Neuron (in vitro differentiated cells): Measurements from ENCODE around the gene XNDC1N.

Experiments used
- H2AFZ ChIP-seq: one replicate; pipeline ENCODE4 v1.6.1; 2013; ENCODE audit warnings: low read depth, mild to moderate bottlenecking, inconsistent platforms, low read length, moderate library complexity
- H3K27me3 ChIP-seq: one replicate; pipeline ENCODE4 v1.6.1; 2013; ENCODE audit warnings: low read length; ENCODE audit not compliant: insufficient read depth
- H3K36me3 ChIP-seq: one replicate; pipeline ENCODE4 v1.6.1; 2013; ENCODE audit warnings: low read length; ENCODE audit not compliant: insufficient read depth
- H3K4me1 ChIP-seq: one replicate; pipeline ENCODE4 v1.6.1; 2013; ENCODE audit warnings: low read length; ENCODE audit not compliant: insufficient read depth
- H3K4me3 ChIP-seq: 2 replicates; pipeline ENCODE4 v1.5.1; 2013; ENCODE audit warnings: mild to moderate bottlenecking, low read length, moderate library complexity
- H3K9me3 ChIP-seq: one replicate; pipeline ENCODE4 v1.6.1; 2013; ENCODE audit warnings: low read length

Gene XNDC1N

DNA sequence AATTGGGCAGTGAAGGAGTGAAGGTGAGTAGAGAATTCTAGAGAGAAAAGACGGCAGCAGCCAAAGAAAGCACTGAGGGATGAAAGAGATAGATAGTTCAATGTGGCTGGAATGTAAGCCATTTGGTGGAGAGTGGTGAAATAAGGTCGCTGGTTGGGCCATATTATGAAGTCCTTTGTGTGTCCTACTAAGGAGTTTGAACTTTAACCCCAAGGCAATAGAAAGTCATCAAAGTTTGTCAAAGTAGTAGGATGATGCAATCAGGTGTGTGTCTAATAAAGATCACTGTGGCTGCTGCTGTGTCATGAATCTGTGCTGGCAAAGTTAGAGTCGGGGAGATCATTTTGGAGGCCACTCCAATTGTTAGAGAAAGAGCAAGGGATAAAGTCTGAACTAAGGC, 19.1 kb upstream of the XNDC1N start:
- Histone ChIP-seq H3K36me3 (peaks cover 3% of the 10 kb centered on the region), H3K9me3 (no peaks in the 10 kb centered on the region), H2AFZ (no peak overlapping the region), H3K4me3 (no peak overlapping the region), H3K4me1 (no peaks in the 10 kb centered on the region), H3K27me3 (no peaks in the 10 kb centered on the region)

DNA sequence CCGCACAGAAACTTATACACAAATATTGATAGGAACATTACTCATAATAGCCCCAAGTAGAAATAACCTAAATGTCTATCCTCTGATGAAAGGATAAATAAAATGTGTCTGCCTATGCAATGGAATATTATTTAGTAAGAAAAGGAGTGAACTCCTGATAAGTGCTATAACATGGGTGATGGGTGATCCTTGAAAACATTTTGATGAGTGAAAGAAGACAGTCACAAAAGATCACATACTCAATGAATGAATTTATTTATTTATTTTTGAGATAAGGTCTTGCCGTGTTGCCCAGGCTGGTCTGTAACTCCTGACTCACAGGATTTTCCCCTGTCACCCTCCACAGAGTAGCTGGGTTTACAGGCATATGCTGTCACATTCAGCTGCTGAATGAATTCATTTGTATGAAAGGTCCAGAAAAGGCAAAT, 17.8 kb upstream of the XNDC1N start:
- Histone ChIP-seq H3K9me3 (no peaks in the 10 kb centered on the region), H2AFZ (no peak overlapping the region), H3K27me3 (no peaks in the 10 kb centered on the region), H3K36me3 (peaks cover 3% of the 10 kb centered on the region), H3K4me3 (no peak overlapping the region), H3K4me1 (no peaks in the 10 kb centered on the region)

DNA sequence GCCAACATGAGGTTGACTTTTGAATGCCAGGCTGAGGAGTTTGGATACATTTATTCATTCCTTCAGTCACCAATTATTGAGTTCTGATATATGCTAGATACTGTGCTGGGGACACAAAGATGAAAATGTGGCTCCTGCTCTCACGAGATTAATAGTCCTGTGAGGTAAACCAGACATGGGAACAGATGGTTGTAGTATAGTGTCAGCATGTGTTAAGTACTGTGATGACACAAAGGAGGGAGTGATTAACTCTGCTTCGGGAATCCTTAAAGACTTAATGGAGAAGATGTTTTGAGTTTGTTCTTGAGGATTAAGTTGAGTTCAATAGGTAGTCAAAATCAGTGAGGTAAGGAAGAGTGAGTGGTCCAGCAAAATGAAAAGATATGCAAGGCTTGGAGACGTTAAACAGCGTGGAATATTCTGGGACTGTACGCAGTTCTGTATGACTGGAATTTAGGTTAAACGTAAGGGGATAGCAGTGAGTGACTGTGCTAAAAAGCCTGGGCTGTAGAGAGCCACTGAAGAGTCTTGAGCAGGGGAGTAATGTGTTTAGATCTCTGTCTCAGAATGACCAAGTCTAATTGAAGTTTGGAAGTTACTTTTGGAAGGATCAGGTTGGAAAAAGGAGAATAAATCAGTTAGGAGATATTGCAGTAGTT, 12.3 kb upstream of the XNDC1N start:
- Histone ChIP-seq H3K36me3 (peaks cover 5% of the 10 kb centered on the region), H3K27me3 (no peaks in the 10 kb centered on the region), H2AFZ (no peak overlapping the region), H3K4me3 (no peak overlapping the region), H3K9me3 (no peaks in the 10 kb centered on the region), H3K4me1 (no peaks in the 10 kb centered on the region)

DNA sequence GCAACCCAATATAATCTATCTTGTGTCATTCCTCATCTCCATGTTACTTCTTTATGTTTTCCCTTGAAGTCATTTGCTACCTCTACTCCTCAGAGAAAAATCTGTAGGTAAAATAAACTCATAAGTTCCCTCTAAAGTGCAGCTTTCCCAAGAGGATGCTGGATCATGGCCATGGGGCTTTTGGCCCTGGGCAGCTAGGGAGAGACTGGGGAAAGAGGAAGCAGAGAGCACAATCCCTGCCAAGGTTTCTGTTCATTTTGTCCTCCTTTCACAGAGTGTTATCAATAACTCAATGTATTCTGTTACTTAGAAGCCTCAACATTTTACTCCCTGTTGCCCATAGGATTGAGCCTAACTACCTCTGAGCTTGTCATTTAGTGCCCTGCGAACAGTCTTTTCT, 9.4 kb upstream of the XNDC1N start:
- no peaks in the 10 kb centered on the region for H3K4me1 ChIP-seq
- no peaks in the 10 kb centered on the region for H3K27me3 ChIP-seq
- no peak overlapping the region for H3K4me3 ChIP-seq
- no peak overlapping the region for H2AFZ ChIP-seq
- H3K36me3 ChIP-seq, result peaks cover 2% of the 10 kb centered on the region
- no peaks in the 10 kb centered on the region for H3K9me3 ChIP-seq

DNA sequence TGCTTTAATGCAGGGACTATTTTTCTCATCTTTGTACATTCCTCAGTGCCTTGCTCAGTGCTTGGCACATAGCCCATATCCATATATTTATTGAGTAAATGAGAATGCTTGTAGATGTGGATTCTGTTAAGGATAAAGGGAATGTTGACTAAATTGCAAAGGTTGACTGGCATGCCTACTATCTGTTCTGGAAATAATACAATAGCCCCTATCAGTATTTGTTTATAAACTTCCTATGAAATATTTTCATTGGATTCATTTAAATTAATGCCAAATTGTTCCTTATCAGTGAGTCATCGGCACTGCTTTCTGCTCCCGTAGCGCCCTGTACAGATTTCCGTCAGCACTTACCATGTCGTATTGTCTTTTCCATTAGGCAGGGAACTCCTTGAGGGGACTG, 8.4 kb upstream of the XNDC1N start:
- no peaks in the 10 kb centered on the region for H3K4me1 ChIP-seq
- no peaks in the 10 kb centered on the region for H3K27me3 ChIP-seq
- peaks cover 2% of the 10 kb centered on the region for H3K36me3 ChIP-seq
- no peak overlapping the region for H3K4me3 ChIP-seq
- no peak overlapping the region for H2AFZ ChIP-seq
- H3K9me3 ChIP-seq, result no peaks in the 10 kb centered on the region

DNA sequence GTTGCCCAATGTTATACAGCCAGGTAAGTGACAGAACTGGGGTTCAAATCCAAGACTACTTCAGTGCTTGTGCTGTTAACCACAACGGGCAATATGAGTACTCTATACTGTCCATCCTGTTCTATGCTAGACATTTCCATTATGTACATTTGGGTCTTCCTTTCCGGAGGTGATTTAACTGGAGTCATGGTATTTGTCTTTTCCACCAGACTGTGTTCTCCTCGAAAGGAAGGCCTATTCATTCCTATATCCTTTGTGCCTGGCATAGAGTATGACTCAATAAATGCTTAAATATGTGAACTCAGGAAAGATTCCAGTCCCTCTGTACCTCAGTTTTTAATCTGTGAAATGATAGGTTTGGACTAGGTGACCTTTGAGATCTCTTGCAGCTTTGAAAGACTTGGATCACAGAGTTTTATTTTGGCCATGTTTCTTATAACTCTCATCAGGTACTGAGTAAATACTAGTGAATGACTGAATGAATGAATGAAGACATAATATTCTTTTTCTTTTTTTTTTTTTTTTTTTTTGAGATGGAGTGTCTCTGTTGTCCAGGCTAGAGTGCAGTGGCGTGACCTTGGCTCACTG, 7.0 kb upstream of the XNDC1N start:
- Histone ChIP-seq H3K4me1 (peaks cover 1% of the 10 kb centered on the region), H3K9me3 (no peaks in the 10 kb centered on the region), H3K4me3 (no peak overlapping the region), H3K36me3 (peaks cover 2% of the 10 kb centered on the region), H2AFZ (no peak overlapping the region), H3K27me3 (no peaks in the 10 kb centered on the region)

DNA sequence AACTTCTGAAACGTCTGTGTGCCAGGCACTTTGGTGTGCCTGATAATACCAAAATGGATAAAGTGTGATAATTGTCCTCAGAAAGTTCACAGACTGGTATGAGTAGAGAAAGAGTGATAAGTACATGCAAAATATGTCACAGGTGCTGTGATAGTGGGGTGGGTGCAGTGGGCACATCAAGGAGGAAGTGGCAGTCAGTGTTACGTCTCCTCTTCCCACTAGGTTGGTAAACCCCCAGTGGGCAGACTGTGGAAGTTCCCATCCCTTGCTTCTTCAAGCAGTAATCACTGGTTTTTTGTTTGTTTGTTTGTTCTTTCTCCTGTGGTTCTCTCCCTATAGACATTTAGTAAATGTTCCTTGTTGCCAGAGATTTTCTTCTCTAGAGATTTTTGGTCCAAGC, 5.8 kb upstream of the XNDC1N start:
- H2AFZ ChIP-seq, result no peak overlapping the region
- H3K36me3 ChIP-seq, result peaks cover 2% of the 10 kb centered on the region

DNA sequence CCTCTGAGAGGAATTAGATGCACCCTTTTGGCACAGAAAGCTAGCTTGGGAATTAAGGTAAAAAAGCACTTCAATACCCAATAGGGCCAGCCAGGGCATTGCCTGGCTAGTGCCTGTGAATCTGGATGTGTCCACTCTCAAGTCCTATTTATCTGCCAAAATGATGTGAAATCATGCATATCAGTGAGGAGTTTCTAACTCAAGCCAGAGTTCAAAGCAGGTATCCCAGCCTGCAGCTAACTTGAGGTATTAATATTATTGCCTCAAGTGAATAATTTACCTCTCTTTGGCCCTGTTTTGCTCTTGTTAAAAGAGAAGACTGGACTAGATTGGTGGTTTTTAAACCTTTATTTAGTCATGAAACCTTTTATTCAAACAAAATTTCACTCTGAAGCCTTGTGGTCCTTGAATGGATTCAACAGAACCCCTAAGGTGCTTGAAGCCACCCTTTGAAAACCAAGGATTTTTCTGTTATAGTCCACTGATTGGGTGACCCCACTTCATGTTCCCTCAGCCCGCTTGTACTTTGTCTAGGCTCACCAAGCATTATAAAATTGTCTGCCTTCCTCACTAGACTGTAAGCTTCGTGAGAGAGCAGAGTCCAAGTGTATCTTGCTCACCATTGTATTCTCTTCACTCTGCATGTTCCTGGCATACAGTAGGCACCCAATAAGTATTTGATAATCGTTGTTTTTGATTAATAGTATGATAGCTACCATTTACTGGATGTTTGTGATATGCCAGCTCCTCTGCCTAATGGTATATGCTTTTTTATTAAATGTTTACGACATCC, 4.9 kb upstream of the XNDC1N start:
- H3K36me3 ChIP-seq, result no peaks in the 10 kb centered on the region
- no peak overlapping the region for H3K4me3 ChIP-seq
- H2AFZ ChIP-seq, result no peak overlapping the region
- H3K4me1 ChIP-seq, result peaks cover 11% of the 10 kb centered on the region
- no peaks in the 10 kb centered on the region for H3K9me3 ChIP-seq
- H3K27me3 ChIP-seq, result no peaks in the 10 kb centered on the region

More for the DNA sequence above, 5.8 kb upstream of the XNDC1N start:
- H3K27me3 ChIP-seq, result no peaks in the 10 kb centered on the region
- no peaks in the 10 kb centered on the region for H3K9me3 ChIP-seq
- no peak overlapping the region for H3K4me3 ChIP-seq
- H3K4me1 ChIP-seq, result peaks cover 11% of the 10 kb centered on the region

DNA sequence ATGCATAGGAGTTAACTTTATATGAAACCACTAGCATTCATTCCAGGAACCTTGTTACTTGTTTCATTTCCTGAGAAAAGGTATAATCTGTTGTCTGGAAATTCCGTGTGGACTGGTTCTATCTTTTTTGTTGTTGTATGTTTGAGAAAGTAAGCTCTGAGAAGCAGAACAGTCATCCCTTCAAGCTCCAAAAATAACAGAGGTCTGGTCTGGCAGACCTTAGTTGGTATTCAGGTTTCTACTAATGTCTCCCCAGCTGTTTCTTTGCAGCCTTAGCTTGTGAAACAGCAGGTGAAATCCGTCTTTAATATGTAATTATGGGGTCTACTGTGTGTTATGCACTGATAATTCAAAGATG, 2.8 kb upstream of the XNDC1N start:
- no peaks in the 10 kb centered on the region for H3K27me3 ChIP-seq
- H3K4me1 ChIP-seq, result peaks cover 11% of the 10 kb centered on the region
- no peaks in the 10 kb centered on the region for H3K36me3 ChIP-seq
- H3K4me3 ChIP-seq, result no peak overlapping the region
- no peaks in the 10 kb centered on the region for H3K9me3 ChIP-seq
- H2AFZ ChIP-seq, result no peak overlapping the region

DNA sequence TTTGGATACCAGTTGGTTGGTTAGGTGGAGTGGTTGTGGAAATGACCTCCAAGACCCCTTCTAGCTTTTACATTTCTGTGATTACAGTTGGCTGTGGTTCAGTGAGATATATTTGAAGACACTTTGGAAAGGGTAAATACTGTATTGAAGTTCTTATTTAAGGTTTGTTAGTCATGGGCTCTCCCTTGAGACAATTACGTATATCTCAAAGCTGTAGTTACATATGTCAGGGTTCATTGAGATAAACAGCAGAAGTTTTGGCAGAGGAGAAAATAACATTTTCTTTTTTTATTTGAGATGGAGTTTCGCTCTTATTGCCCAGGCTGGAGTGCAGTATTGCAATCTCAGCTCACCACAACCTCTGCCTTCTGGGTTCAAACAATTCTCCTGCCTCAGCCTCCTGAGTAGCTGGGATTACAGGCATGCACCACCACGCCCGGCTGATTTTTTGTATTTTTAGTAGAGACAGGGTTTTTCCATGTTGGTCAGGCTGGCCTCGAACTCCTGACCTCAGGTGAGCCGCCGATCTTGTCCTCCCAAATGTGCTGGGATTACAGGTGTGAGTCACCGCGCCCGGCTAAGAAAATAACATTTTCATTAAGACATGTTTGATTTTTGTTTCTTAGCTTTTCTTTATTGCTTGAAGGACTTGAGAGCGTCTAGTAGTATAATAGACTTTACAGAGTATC, 2.3 kb upstream of the XNDC1N start:
- Histone ChIP-seq H2AFZ (no peak overlapping the region), H3K27me3 (no peaks in the 10 kb centered on the region), H3K4me3 (peak overlapping the region; percentile 74), H3K36me3 (peaks cover 3% of the 10 kb centered on the region), H3K9me3 (no peaks in the 10 kb centered on the region), H3K4me1 (peaks cover 11% of the 10 kb centered on the region)

DNA sequence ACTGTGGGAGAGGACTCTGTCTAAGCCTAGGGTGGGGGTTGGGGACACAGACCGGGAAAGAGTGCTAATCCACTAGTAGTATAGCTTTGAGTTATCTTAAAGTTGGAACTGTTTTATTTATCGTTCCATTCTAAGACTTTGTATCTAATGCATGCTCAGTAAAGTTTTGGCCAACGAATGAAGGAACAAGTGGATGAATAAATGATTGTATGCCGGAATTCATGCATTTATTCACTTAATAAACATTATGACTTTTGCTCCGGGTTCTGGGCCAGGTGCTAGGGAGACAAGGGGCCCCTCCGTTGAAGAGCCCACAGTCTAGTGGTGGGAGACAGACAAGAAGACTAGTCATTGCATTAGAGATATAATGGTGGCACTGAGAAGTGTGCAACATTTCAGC, 1.1 kb upstream of the XNDC1N start:
- Histone ChIP-seq H3K4me1 (peaks cover 11% of the 10 kb centered on the region), H2AFZ (no peak overlapping the region), H3K4me3 (peak overlapping the region; percentile 74), H3K36me3 (peaks cover 9% of the 10 kb centered on the region), H3K27me3 (no peaks in the 10 kb centered on the region), H3K9me3 (no peaks in the 10 kb centered on the region)

DNA sequence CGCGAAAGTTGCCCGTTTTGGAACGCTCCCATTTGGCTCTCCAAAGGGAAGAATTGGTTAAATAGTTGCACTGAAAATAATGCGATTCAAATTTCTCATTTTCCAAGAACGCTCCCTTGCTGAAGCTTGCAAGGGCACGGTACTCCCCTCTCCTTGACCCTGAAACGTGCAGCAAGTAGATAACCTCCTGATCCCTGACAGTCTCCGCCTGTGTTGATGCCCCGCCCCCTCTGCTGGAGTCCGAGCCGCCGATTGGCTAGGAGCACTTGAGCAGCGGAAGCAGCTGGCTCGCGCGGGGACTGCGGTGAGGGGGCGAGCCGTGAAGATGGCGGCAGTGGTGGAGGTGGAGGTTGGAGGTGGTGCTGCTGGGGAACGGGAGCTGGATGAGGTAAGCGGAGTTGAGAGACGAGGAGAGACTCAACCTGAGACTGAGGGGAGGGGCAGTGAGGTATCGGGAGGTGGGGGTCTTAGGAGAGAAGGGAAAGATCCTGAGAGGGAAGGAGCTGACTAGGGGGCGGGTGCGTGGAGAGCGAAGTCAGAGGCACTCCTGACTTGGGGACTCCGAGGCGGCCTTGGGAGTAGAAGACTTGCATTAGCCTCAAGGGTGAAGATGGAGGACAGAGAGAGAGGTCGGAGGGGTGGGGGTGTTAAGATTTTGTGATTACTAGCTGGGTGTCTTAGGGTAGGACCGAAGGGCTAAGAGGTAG, 496 bp upstream of the XNDC1N start, which contains the start of gene RNF121:
RNF121 (plus strand) TSS at position 310 of the 707 bp plus-strand sequence; CDS start at position 326, 16 bp downstream.
- peaks cover 11% of the 10 kb centered on the region for H3K4me1 ChIP-seq
- H3K36me3 ChIP-seq, result peaks cover 9% of the 10 kb centered on the region
- peak within 1 kb of the TSS; percentile 74 for H3K4me3 ChIP-seq
- H3K9me3 ChIP-seq, result no peaks in the 10 kb centered on the region
- no peaks in the 10 kb centered on the region for H3K27me3 ChIP-seq
- peak within 1 kb of the TSS; percentile 72 for H2AFZ ChIP-seq
